Neural cell (in vitro differentiated cells): Measurements from ENCODE around the gene OXNAD1. TPM values are rescaled to one million over a fixed set of nuclear protein-coding genes. Genes with fewer than 3 reads are reported as not detected.

Source experiments
- H2AFZ ChIP-seq: fragments of 200-600, 300-800 bp; sonication (generic), shearing (Covaris generic); 2 replicates; pipeline ENCODE4 v1.6.0; 2014; ENCODE audit warnings: low read depth, mild to moderate bottlenecking, antibody characterized with exemption, low read length, moderate library complexity
- H3F3A ChIP-seq: fragments of 200-600 bp; shearing (Covaris generic); 2 replicates; pipeline ENCODE4 v1.6.1; 2016; ENCODE audit warnings: mild to moderate bottlenecking, moderate library complexity, mixed read lengths, antibody characterized with exemption, low read length; ENCODE audit not compliant: insufficient read depth, poor library complexity, severe bottlenecking
- H3K27ac ChIP-seq: fragments of 200-600, 300-800 bp; sonication (generic), shearing (Covaris generic); 2 replicates; pipeline ENCODE4 v1.5.1; 2014; ENCODE audit warnings: mild to moderate bottlenecking, low read length, moderate library complexity
- H3K27me3 ChIP-seq: fragments of 300-800, 200-600 bp; sonication (generic), shearing (Covaris generic); 2 replicates; pipeline ENCODE4 v1.6.0; 2014; ENCODE audit warnings: mild to moderate bottlenecking, low read depth, low read length, moderate library complexity; ENCODE audit not compliant: insufficient read depth
- H3K36me3 ChIP-seq: fragments of 300-800, 200-600 bp; sonication (generic), shearing (Covaris generic); 2 replicates; pipeline ENCODE4 v1.5.1; 2014; ENCODE audit warnings: mild to moderate bottlenecking, antibody characterized with exemption, low read length, moderate library complexity; ENCODE audit not compliant: insufficient read depth
- H3K4me2 ChIP-seq: fragments of 300-800, 200-600 bp; sonication (generic), shearing (Covaris generic); 2 replicates; pipeline ENCODE4 v1.6.0; 2014; ENCODE audit warnings: mild to moderate bottlenecking, low read length
- H3K4me3 ChIP-seq: fragments of 300-800, 200-600 bp; sonication (generic), shearing (Covaris generic); 2 replicates; pipeline ENCODE4 v1.5.1; 2014; ENCODE audit warnings: mild to moderate bottlenecking, low read length, moderate library complexity
- H3K79me2 ChIP-seq: fragments of 200-600 bp; shearing (Covaris generic); replicated peaks from 2 replicates; pipeline ENCODE4 v1.6.0; 2014; ENCODE audit warnings: mild to moderate bottlenecking, low read length, moderate library complexity; ENCODE audit not compliant: insufficient read depth
- H3K9ac ChIP-seq: fragments of 300-800, 200-600 bp; sonication (generic), shearing (Covaris generic); 2 replicates; pipeline ENCODE4 v1.6.1; 2016; ENCODE audit warnings: mild to moderate bottlenecking, low read length, mixed read lengths
- H3K9me2 ChIP-seq: fragments of 200-600 bp; shearing (Covaris generic); 2 replicates; pipeline ENCODE4 v1.6.1; 2016; ENCODE audit warnings: mild to moderate bottlenecking, low read length, mixed read lengths; ENCODE audit not compliant: insufficient read depth
- H3K9me3 ChIP-seq: fragments of 200-600, 300-800 bp; sonication (generic), shearing (Covaris generic); 2 replicates; pipeline ENCODE4 v1.6.1; 2016; ENCODE audit warnings: mild to moderate bottlenecking, mixed run types, low read length, moderate library complexity, mixed read lengths
- H4K20me1 ChIP-seq: fragments of 200-600 bp; shearing (Covaris generic); 2 replicates; pipeline ENCODE4 v1.6.1; 2016; ENCODE audit warnings: mild to moderate bottlenecking, mixed run types; ENCODE audit not compliant: insufficient read depth
- CTCF ChIP-seq: fragments of 450-650 bp; IDR thresholded peaks from 2 replicates; pipeline ENCODE4 v1.5.1; 2014; ENCODE audit warnings: antibody characterized with exemption, mild to moderate bottlenecking, moderate library complexity; ENCODE audit not compliant: poor library complexity, severe bottlenecking
- EP300 ChIP-seq: fragments of 450-650 bp; conservative IDR thresholded peaks from 2 replicates; pipeline ENCODE4 v1.6.1; 2014; ENCODE audit warnings: antibody characterized with exemption, mild to moderate bottlenecking, moderate library complexity; ENCODE audit not compliant: poor library complexity, severe bottlenecking
- EZH2 ChIP-seq: fragments of 200-600, 300-800 bp; shearing (Covaris generic), sonication (generic); IDR thresholded peaks from 2 replicates; pipeline ENCODE4 v1.6.1; 2014; ENCODE audit warnings: antibody characterized with exemption, low read length, borderline replicate concordance, mild to moderate bottlenecking; ENCODE audit not compliant: insufficient read depth, poor library complexity, severe bottlenecking
- MXI1 ChIP-seq: fragments of 450-650 bp; conservative IDR thresholded peaks from 2 replicates; pipeline ENCODE4 v1.6.1; 2014; ENCODE audit warnings: antibody characterized with exemption, mild to moderate bottlenecking; ENCODE audit not compliant: poor library complexity, severe bottlenecking
- POLR2AphosphoS5 ChIP-seq: IDR thresholded peaks from 2 replicates; pipeline ENCODE4 v1.6.1; 2012
- RAD21 ChIP-seq: fragments of 450-650 bp; conservative IDR thresholded peaks from 2 replicates; pipeline ENCODE4 v1.6.1; 2014; ENCODE audit warnings: antibody characterized with exemption, mild to moderate bottlenecking, moderate library complexity
- REST ChIP-seq: IDR thresholded peaks from 2 replicates; pipeline ENCODE4 v1.6.1; 2012; ENCODE audit warnings: borderline replicate concordance
- SMC3 ChIP-seq: fragments of 450-650 bp; conservative IDR thresholded peaks from 2 replicates; pipeline ENCODE4 v1.6.1; 2014; ENCODE audit warnings: antibody characterized with exemption, mild to moderate bottlenecking, moderate library complexity; ENCODE audit not compliant: poor library complexity
- TAF1 ChIP-seq: IDR thresholded peaks from 2 replicates; pipeline ENCODE4 v1.6.1; 2012; ENCODE audit warnings: low read depth
- polyA plus RNA-seq: library from polyadenylated mRNA; depleted of rRNA; stranded (reverse); fragments of >200 nt; gene quantifications from 2 replicates; pipeline ENCODE4 v1.2.3, GENCODE V29; 2014

Gene OXNAD1
- polyA plus RNA-seq, 1 donor from 2014 or later = 16.4 TPM

- Histone ChIP-seq H3K9ac (no peak overlapping the region), H2AFZ (no peak overlapping the region), H3K27ac (no peak overlapping the region), H4K20me1 (no peaks in the 10 kb centered on the region), H3K4me2 (no peak overlapping the region), H3K9me3 (no peaks in the 10 kb centered on the region), H3F3A (no peaks in the 10 kb centered on the region), H3K9me2 (no peaks in the 10 kb centered on the region), H3K4me3 (no peak overlapping the region), H3K27me3 (no peaks in the 10 kb centered on the region), H3K36me3 (no peaks in the 10 kb centered on the region), H3K79me2 (no peaks in the 10 kb centered on the region)
- TF ChIP-seq MXI1 (no peak), SMC3 (no peak), EP300 (no peak), TAF1 (no peak), RAD21 (no peak), EZH2 (no peak), POLR2AphosphoS5 (no peak), CTCF (no peak), REST (no peak)
These were observed 51.4 kb downstream of the OXNAD1 start for GRCh38 chr3:16316396-16316795.

- Histone ChIP-seq H3K36me3 (no peaks in the 10 kb centered on the region), H4K20me1 (no peaks in the 10 kb centered on the region), H3K9ac (no peak overlapping the region), H3K27ac (no peak overlapping the region), H3K79me2 (no peaks in the 10 kb centered on the region), H3K9me2 (no peaks in the 10 kb centered on the region), H3K27me3 (no peaks in the 10 kb centered on the region), H2AFZ (no peak overlapping the region), H3K4me2 (no peak overlapping the region), H3K4me3 (no peak overlapping the region), H3K9me3 (no peaks in the 10 kb centered on the region), H3F3A (no peaks in the 10 kb centered on the region)
- TF ChIP-seq TAF1 (no peak), MXI1 (no peak), EP300 (no peak), POLR2AphosphoS5 (no peak), REST (no peak), EZH2 (no peak), SMC3 (no peak), CTCF (no peak), RAD21 (no peak)
These were observed 52.0 kb downstream of the OXNAD1 start for GRCh38 chr3:16316847-16317560.
